ENCODE measurements around the gene KRT13.

Gene KRT13

DNA sequence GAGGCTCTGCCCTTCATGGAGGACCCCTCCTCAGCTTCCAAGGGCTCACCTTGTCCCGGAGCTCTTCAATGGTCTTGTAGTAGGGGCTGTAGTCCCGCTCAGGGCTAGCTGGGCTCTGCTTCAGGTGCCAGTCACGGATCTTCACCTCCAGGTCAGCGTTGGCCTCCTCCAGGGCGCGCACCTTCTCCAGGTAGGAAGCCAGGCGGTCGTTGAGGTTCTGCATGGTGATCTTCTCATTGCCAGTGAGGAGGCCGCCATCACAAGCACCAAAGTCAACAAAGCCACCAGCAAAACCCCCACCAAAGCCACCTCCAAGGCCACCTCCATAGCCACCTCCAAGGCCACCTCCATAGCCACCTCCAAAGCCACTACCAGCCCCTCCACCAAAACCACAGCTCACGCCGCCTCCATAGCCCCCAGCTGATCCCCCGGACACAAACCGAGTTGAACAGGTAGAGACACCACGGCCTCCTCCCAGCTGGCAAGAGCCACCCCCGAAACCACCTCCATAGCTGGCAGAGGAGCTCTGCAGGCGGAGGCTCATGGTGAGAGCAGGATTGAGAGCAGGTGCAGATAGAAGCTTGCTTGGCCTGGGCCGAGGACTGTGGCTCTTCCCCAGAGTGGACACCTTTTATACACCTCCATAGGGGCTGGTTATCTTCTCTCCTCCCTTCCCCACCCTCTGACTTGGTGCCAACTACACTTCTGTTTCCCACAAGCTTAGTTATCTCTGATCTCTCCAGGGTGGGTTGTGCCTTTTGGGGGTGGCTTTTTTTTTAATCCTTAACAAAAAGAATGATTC is at the start of gene KRT13:
Gene KRT13, minus strand, starts transcription at position 606 of the 802 bp plus-strand sequence. Its CDS starts 62 bp downstream, at position 544.
- Histone ChIP-seq H3K4me3 (ENCODE audit: low read depth, low read length) (no peak within 1 kb of the TSS), H3K9me3 (ENCODE audit: control insufficient read depth, insufficient read depth, low read length) (no peaks in the 10 kb centered on the region), H3K27me3 (ENCODE audit: control insufficient read depth, insufficient read depth, low read length) (no peaks in the 10 kb centered on the region), H3K27ac (ENCODE audit: low read depth, low read length) (no peak within 1 kb of the TSS), H3K9ac (ENCODE audit: low read depth, low read length) (no peak within 1 kb of the TSS), H3K36me3 (ENCODE audit: control insufficient read depth, insufficient read depth, low read length) (no peaks in the 10 kb centered on the region), H3K4me1 (ENCODE audit: control insufficient read depth, insufficient read depth, low read length) (peaks cover 13% of the 10 kb centered on the region)

DNA sequence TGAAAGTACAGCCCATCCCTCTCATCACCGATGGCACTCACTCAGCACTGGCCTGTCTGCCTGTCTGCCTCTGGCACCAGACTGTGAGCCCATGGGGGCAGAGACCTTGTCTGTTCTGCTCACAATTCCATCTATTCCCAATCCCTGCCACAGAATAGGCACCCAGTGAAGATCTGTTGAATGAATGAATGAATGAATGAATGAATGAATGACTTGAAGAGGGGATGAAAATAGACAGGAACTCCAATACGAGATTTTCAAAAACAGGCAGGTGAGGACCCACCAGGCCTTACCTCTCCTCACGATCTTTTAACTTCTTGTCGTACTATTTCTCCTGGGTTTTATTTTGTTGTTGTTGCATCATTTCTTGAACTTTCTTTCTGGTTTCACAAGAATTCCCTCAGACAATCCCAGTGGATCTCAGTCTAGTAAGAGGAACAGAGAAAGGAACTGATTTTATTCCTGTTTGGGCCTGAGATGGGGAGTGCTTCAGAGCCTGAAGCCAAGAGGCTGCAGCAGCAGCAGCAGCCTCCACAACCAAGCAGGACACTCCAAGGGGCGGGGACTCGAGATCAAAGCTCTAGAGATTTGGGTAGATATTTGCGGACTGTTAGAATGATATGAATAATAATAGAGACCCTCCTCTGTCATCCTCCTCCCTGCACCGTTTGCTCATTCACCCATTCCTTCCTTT is 48.7 kb upstream of the KRT13 start:
- H3K4me1 ChIP-seq (ENCODE audit: control insufficient read depth, insufficient read depth, low read length), result peaks cover 8% of the 10 kb centered on the region
- no peaks in the 10 kb centered on the region for H3K36me3 ChIP-seq (ENCODE audit: control insufficient read depth, insufficient read depth, low read length)
- no peak overlapping the region for H3K27ac ChIP-seq (ENCODE audit: low read depth, low read length)
- H3K9me3 ChIP-seq (ENCODE audit: control insufficient read depth, insufficient read depth, low read length), result no peaks in the 10 kb centered on the region
- H3K9ac ChIP-seq (ENCODE audit: low read depth, low read length), result no peak overlapping the region
- no peaks in the 10 kb centered on the region; the same call in 1 of the 2 replicates for H3K27me3 ChIP-seq (ENCODE audit: control insufficient read depth, insufficient read depth, low read length)
- no peak overlapping the region for H3K4me3 ChIP-seq (ENCODE audit: low read depth, low read length)

DNA sequence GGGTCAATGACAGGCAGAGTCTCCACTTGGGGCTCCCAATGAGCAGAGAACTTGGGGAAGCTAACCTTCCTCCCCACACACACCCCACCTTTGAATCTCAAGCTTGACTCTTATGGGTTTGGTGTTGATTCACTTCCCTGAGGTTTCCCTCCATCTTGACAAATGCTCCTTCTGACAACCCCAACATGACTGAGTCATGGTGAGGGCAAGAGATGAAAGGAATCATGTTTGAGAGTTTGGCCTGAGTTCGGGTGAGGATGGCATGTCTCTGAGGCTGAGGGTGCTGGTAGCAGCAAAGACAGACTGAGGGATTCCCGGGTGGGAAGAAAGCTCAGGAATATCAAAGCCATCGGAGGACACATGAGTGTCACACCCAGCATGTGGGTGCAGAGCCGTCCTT is 47.8 kb upstream of the KRT13 start:
- Histone ChIP-seq H3K9ac (ENCODE audit: low read depth, low read length) (no peak overlapping the region), H3K27me3 (ENCODE audit: control insufficient read depth, insufficient read depth, low read length) (peaks cover 1% of the 10 kb centered on the region; the same call in 1 of the 2 replicates), H3K4me3 (ENCODE audit: low read depth, low read length) (no peak overlapping the region), H3K27ac (ENCODE audit: low read depth, low read length) (no peak overlapping the region), H3K4me1 (ENCODE audit: control insufficient read depth, insufficient read depth, low read length) (peaks cover 13% of the 10 kb centered on the region), H3K9me3 (ENCODE audit: control insufficient read depth, insufficient read depth, low read length) (no peaks in the 10 kb centered on the region), H3K36me3 (ENCODE audit: control insufficient read depth, insufficient read depth, low read length) (no peaks in the 10 kb centered on the region)

DNA sequence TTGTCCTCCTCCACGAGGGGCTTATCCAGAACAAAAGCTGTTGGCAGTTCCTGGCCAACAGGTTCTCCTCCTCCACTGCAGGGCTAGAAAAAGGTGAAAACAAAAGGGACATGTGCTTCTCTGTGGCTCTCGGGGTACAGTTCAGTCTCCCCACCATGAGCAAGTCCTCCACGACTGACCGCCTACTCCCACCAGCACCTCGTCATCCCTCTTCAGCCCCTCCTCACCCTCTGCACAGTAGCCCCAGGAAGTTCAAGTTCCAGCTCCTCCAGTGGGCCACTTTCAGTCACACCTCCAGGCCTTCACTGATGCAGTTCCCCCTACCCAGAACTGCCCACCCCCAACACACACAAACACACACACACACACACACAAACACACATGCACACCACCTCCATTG is 47.0 kb upstream of the KRT13 start:
- no peak overlapping the region for H3K27ac ChIP-seq (ENCODE audit: low read depth, low read length)
- H3K27me3 ChIP-seq (ENCODE audit: control insufficient read depth, insufficient read depth, low read length), result peaks cover 4% of the 10 kb centered on the region; the same call in 1 of the 2 replicates
- H3K4me3 ChIP-seq (ENCODE audit: low read depth, low read length), result no peak overlapping the region
- peaks cover 21% of the 10 kb centered on the region for H3K4me1 ChIP-seq (ENCODE audit: control insufficient read depth, insufficient read depth, low read length)
- H3K9me3 ChIP-seq (ENCODE audit: control insufficient read depth, insufficient read depth, low read length), result no peaks in the 10 kb centered on the region
- H3K36me3 ChIP-seq (ENCODE audit: control insufficient read depth, insufficient read depth, low read length), result no peaks in the 10 kb centered on the region
- H3K9ac ChIP-seq (ENCODE audit: low read depth, low read length), result no peak overlapping the region

DNA sequence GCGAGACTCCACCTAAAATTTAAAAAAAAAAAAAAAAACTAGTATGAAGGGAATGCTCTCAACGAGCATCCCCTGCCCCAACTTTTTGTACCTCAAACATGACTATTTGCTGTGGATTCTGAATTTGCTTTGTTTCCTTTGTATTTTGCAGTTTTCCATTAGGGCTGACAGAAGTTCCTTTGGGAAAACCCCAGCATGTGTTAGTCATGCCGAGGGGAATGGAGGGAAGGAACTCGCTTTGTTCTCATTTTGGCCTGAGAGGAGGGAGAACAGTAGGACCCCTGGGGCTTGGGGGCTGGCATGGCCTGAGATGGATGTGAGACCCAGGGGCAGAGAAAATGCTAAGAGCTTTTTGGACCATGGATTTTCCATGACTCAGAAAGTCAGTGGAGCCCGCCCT is 46.0 kb upstream of the KRT13 start:
- Histone ChIP-seq H3K9ac (ENCODE audit: low read depth, low read length) (no peak overlapping the region), H3K27me3 (ENCODE audit: control insufficient read depth, insufficient read depth, low read length) (peaks cover 4% of the 10 kb centered on the region; the same call in 1 of the 2 replicates), H3K4me3 (ENCODE audit: low read depth, low read length) (no peak overlapping the region), H3K4me1 (ENCODE audit: control insufficient read depth, insufficient read depth, low read length) (peaks cover 26% of the 10 kb centered on the region), H3K9me3 (ENCODE audit: control insufficient read depth, insufficient read depth, low read length) (no peaks in the 10 kb centered on the region), H3K27ac (ENCODE audit: low read depth, low read length) (no peak overlapping the region), H3K36me3 (ENCODE audit: control insufficient read depth, insufficient read depth, low read length) (no peaks in the 10 kb centered on the region)

DNA sequence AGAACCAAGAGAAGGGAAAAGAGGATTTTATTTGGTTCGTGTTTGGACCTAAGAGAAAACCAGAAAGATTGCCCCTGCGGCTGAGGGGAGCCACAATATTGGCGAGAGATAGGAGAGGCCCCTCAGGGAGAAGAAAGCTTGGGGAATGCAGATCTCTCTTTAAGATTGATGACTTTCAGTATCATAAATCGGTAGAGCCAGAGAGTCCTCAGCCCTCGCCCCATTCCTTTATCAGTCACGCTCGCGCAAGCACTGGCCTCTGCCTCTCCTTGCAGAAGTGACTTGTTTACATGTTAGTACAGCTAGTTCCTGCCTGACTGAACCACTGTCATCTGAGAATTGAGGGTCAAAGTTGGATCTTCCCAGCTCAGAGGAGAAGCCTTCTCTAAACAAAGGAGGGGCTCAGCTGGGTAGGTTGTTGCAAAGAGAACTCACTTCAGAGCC is 44.2 kb upstream of the KRT13 start:
- Histone ChIP-seq H3K27me3 (ENCODE audit: control insufficient read depth, insufficient read depth, low read length) (peaks cover 4% of the 10 kb centered on the region; the same call in 1 of the 2 replicates), H3K4me3 (ENCODE audit: low read depth, low read length) (no peak overlapping the region), H3K36me3 (ENCODE audit: control insufficient read depth, insufficient read depth, low read length) (no peaks in the 10 kb centered on the region), H3K27ac (ENCODE audit: low read depth, low read length) (peak overlapping the region; percentile 77), H3K9ac (ENCODE audit: low read depth, low read length) (no peak overlapping the region), H3K4me1 (ENCODE audit: control insufficient read depth, insufficient read depth, low read length) (peaks cover 30% of the 10 kb centered on the region), H3K9me3 (ENCODE audit: control insufficient read depth, insufficient read depth, low read length) (no peaks in the 10 kb centered on the region)

DNA sequence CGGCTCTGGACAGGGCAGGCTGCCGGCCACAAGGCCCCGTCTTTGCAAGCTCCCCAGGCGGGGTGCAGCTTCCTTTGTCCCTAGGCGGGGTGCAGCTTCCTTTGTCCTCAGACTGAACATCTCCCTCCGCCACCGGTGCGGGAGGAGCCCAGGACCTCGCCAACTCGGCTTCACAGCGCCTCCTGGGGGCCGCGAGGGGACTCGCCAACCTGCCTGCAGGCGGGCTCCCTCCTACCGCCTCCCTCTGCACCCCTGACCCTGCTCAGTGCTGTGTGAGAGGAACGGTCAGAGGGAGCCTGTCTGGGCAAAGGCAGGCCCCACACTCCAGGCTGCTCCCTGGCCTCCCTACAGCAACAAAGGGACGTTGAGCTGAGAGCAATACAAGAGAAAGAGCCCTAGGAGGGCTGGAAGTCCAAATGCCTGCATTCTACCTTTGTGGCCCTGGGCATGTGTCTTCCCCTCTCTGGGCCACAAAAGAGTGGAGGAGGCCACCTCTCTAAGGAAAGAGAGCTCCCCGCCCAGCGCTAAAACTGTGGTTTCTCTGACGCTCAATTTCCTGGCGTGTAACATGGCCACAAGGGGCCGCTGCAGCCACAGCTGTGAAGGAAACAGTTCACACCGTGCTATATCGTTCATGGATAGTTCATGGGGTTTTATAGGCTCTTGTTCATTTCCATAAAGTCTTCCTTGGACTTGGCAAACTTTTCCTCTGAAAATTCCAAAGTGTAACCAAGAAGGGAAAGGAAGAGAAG is 43.6 kb upstream of the KRT13 start:
- Histone ChIP-seq H3K4me1 (ENCODE audit: control insufficient read depth, insufficient read depth, low read length) (peaks cover 26% of the 10 kb centered on the region), H3K27ac (ENCODE audit: low read depth, low read length) (peak overlapping the region; percentile 77), H3K27me3 (ENCODE audit: control insufficient read depth, insufficient read depth, low read length) (peaks cover 4% of the 10 kb centered on the region; the same call in 1 of the 2 replicates), H3K9me3 (ENCODE audit: control insufficient read depth, insufficient read depth, low read length) (no peaks in the 10 kb centered on the region), H3K4me3 (ENCODE audit: low read depth, low read length) (peak overlapping the region; percentile 47; the same call in 1 of the 2 replicates), H3K36me3 (ENCODE audit: control insufficient read depth, insufficient read depth, low read length) (no peaks in the 10 kb centered on the region), H3K9ac (ENCODE audit: low read depth, low read length) (peak overlapping the region; percentile 57; the same call in 1 of the 2 replicates)

DNA sequence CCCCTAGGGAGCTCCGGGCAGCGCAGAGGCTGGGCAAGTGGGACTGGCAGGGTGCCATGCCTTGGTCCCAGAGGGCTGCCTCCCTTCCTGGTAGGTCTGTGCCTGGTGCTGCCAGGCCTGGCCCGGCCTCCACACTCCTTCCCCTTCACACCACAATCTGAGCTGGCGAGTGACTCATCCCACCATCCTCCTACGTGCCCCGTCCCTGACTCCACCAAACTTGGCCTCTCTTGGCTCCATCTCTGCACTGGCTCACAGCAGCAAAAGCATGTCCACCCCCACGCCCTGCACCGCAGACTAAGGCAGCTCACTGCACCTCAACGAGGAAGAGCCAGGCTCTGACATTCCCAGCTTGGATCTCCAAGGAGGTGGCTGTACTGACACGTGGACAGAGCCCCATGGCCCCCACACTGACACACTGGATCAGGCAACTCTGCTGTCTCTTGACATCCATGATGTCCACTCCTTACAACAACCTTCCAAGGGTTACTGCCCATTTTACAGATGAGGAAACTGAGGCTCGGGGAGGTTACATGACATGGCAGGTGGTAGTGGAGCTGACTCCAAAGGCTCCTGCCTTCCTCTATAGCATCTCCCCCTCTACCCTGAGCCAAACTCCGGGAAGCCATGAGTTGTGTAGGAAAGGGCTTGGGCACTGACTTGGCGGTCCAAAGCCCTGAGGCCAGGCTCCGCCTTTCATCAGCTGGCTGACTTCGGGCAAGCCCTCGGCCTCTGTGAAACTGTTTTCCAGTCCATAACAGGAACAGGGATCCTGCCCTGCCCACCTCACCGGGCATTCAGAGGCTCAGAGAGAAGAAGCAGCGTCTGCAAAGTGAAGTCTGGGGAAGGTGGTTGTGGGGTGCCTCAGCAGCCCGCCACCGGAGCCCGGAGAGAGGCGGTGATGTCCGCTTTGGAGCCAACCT is 42.8 kb upstream of the KRT13 start:
- H3K27ac ChIP-seq (ENCODE audit: low read depth, low read length), result no peak overlapping the region
- H3K36me3 ChIP-seq (ENCODE audit: control insufficient read depth, insufficient read depth, low read length), result no peaks in the 10 kb centered on the region
- peaks cover 4% of the 10 kb centered on the region; the same call in 1 of the 2 replicates for H3K27me3 ChIP-seq (ENCODE audit: control insufficient read depth, insufficient read depth, low read length)
- peak overlapping the region; percentile 26; the same call in 1 of the 2 replicates for H3K9ac ChIP-seq (ENCODE audit: low read depth, low read length)
- H3K9me3 ChIP-seq (ENCODE audit: control insufficient read depth, insufficient read depth, low read length), result no peaks in the 10 kb centered on the region
- peak overlapping the region; percentile 31; the same call in 1 of the 2 replicates for H3K4me3 ChIP-seq (ENCODE audit: low read depth, low read length)
- H3K4me1 ChIP-seq (ENCODE audit: control insufficient read depth, insufficient read depth, low read length), result peaks cover 24% of the 10 kb centered on the region

DNA sequence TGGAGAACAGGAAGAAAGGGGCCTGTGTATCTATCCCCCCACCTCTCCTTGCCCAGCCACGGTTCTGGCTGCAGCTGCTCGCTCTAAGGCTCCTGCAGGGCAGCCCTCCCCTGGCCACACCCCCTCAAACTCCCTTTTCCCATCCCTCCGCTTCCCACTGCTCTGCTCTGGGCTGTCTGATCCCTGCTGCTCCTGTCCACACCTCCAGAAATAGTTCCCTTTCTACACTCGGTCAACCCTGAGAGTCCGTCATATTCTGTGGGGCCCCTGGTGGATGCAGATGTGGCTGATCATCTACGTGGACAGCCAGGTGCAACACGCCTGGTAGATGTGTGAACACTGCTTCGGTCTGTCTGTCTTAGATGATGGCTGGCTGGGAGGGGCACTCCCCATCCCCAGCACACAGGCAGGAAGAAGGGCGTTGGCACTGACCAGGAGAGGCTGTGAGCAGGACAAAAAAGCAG is 42.0 kb upstream of the KRT13 start:
- Histone ChIP-seq H3K9ac (ENCODE audit: low read depth, low read length) (no peak overlapping the region), H3K27ac (ENCODE audit: low read depth, low read length) (no peak overlapping the region), H3K36me3 (ENCODE audit: control insufficient read depth, insufficient read depth, low read length) (no peaks in the 10 kb centered on the region), H3K4me1 (ENCODE audit: control insufficient read depth, insufficient read depth, low read length) (peaks cover 24% of the 10 kb centered on the region), H3K4me3 (ENCODE audit: low read depth, low read length) (no peak overlapping the region), H3K27me3 (ENCODE audit: control insufficient read depth, insufficient read depth, low read length) (peaks cover 4% of the 10 kb centered on the region; the same call in 1 of the 2 replicates), H3K9me3 (ENCODE audit: control insufficient read depth, insufficient read depth, low read length) (no peaks in the 10 kb centered on the region)

DNA sequence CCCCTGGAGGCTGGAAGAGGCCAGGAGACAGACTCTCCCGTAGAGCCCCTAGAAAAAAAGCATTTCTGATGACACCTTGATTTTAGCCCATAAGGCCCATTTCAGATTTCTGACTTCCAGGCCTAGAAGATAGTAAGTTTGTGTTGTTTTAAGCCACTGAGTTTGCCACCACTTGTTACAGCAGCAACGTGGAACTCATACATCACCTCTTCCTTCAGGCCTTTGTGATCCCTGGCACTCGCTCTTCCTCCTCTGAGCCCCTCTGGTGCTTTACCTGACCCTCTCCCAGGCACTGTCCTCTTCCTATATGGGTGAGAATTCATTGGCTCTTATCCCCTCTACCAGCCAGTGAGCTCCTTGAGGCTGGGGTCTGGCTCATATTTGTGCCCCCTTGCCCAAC is 41.4 kb upstream of the KRT13 start:
- Histone ChIP-seq H3K27ac (ENCODE audit: low read depth, low read length) (no peak overlapping the region), H3K4me3 (ENCODE audit: low read depth, low read length) (no peak overlapping the region), H3K9ac (ENCODE audit: low read depth, low read length) (no peak overlapping the region), H3K36me3 (ENCODE audit: control insufficient read depth, insufficient read depth, low read length) (no peaks in the 10 kb centered on the region), H3K9me3 (ENCODE audit: control insufficient read depth, insufficient read depth, low read length) (no peaks in the 10 kb centered on the region), H3K4me1 (ENCODE audit: control insufficient read depth, insufficient read depth, low read length) (peaks cover 24% of the 10 kb centered on the region), H3K27me3 (ENCODE audit: control insufficient read depth, insufficient read depth, low read length) (peaks cover 4% of the 10 kb centered on the region; the same call in 1 of the 2 replicates)

All from HUES48 (cell line).